Fibroblast of peridontal ligament (primary cell): ENCODE measurements around the gene GPR141.

Experiments
- DNase-seq: peaks from one replicate; pipeline ENCODE4 v3.0.0-alpha.2; 2010; ENCODE audit errors: extremely low read depth

The GPR141 gene

GRCh38 chr7:37784015-37784414 lies 100.4 kb downstream of the GPR141 start:
- no peak for DNase-seq

- no peak for DNase-seq
These were observed 103.4 kb downstream of the GPR141 start for GRCh38 chr7:37786741-37787569.
